Erythroblast (primary cell): ENCODE data around the gene TTC36.

Source experiments
- GATA1 ChIP-seq: IDR thresholded peaks from 2 replicates; pipeline ENCODE4 v1.6.1; 2011; ENCODE audit warnings: low read depth, mild to moderate bottlenecking, control low read depth, low read length, moderate library complexity
- POLR2A ChIP-seq: IDR thresholded peaks from 2 replicates; pipeline ENCODE4 v1.6.1; 2011; ENCODE audit warnings: mild to moderate bottlenecking, low read length

DNA sequence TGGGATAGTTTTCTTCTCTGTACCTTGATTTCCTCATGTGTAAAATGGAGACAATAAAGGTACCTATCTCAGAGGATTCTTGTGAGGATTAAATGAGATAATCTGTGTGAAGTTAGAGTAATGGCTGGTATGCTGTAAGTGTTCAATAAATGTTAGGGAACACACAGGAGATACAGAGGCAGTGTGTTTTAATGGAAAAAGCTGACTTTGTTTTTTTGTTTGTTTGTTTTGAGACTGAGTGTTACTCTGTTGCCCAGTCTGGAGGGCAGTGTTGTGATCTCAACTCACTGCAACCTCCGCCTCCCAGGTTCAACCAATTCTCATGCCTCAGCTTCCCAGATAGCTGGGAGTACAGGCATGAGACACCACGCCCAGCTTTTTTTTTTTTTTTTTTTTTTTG lies 42.4 kb downstream of the TTC36 start:
- TF ChIP-seq POLR2A (no peak), GATA1 (no peak)
